HS-27A (cell line): ENCODE measurements around the gene BARHL1.

Source experiments
- DNase-seq: peaks from one replicate; pipeline ENCODE4 v3.0.0-alpha.2; 2012; ENCODE audit warnings: low read depth, missing footprints

The BARHL1 gene

DNA sequence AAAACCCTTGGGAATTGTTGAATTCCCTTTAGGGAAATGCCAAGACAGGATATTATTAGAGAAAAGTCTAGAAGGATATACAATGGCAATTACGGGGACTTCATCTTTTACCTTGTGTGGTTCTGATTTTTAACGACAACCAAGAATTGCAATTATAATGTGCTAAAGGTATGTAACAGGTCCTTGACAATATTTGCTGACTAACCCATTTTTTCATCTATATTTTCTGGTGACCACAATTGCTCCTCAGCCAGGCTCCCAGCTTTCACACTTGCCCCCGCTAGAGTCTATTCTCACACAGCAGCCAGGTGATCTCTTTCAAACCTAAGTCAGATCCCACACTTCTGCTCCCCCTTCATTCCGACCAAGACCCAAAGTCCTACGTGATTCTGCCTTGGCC is 34.3 kb downstream of the BARHL1 start:
- no peak for DNase-seq

DNA sequence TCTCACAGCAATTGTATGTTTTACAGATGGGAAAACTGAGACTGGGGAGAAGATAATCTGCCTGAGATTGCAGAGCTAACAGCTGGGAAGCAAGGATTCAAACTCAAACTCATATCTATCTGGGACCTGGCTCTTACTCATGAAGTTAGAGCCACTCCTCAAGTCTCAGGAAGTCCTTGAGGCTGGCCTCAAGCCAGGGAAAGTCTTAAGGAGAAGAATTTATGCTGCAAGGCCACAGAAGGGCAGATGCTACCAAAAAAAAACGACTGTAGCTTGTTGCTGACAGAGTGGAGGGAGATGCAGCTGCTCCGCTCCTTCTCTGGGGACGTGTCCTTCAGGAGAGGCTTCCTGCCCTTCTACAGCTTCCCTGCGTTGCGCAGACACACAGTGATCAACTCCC is 39.8 kb downstream of the BARHL1 start:
- DNase-seq = no peak

DNA sequence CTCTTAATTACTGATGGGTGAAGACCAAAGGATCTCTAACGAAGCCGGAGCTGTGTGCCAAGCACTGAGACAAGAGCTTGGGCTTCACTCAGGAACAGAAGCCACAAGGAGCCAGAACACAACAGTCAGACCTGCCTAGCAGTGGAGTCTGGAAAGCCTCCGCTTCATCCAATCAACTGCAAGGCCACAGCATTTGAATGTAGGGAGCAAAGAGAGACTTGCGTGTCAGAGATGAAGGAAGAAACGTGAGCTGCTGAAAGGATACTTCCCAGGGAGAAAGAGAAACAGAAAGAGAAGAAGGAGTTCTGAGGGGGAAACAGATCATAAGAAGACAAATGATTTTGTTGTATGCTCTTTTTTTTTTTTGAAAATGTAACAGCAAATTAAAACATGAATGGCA is 43.9 kb downstream of the BARHL1 start:
- no peak for DNase-seq

DNA sequence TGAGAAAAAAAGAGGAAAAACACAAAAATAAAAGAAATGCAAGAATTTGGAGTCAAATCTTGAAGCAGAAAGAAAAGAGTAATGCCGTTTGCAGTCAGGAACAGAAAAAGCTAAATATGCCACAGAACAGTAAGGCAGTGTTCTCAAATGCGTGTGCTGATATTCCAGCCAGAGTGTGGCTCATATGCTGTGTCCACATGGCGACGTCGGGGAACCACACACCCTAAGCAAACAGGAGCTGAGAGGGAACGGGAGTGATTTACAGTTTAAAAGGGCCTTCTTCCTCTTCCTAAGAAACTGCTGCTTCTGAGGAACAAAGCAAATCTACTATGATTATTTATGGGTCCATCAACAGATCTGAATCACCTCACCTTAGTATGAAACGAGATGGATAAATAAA is 44.7 kb downstream of the BARHL1 start:
- DNase-seq = no peak

DNA sequence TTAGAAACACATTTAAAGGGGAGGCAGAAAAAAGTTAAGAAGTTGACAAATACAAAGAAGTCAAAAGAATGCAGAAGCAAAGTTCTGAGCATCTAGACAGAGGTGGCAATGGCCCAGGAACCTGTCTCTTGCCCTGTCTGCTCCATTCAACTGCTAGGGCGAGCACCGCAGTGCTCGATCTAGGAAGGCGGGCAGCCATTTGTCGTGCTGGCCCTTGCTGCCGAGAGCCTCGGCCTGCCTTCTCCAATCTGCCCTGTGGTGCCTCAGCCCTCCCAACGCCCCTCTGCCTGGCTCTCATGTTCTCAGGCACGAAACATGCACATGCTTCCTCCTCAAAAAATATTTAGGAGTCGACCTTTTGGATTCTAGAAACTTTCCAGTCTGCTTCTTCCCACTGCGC is 45.2 kb downstream of the BARHL1 start:
- no peak for DNase-seq

DNA sequence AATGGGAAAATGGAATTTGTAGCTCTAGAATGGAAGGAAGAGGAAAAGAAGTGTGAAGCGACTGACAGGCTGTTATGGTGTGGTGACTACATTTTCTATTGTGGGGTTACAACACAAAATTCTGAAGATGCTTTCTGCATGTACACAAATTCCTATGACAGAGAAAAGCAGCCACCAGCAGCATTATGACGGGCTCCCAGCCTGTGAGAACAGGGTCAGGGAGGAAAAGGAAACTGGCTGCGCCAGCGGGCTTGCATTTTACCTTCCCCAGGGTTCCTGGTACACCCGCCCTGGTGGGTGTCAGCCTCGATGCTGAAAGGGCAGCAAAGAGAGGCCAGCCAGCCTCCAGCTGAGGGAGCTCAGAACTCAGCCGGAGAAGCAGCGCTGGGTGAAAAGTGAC is 46.3 kb downstream of the BARHL1 start:
- no peak for DNase-seq

DNA sequence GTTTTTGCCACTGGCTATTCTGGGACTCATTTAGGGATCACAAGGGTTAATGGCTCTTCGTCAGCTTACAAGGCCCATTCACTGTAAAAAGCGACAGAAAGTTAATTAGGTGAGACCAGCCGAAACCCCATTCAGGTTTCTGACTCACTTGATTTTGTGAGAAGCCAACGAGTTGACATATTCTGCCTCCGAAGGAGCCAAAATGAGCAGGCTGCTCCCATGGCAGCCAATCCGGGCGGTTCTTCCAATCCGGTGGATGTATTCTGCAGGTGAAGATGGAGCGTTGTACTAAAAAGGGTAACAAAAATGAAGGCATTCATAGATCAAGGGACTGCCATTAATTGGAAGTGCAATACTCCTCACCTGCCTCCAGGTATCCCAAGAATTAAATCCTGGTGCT is 47.7 kb downstream of the BARHL1 start:
- no peak for DNase-seq

DNA sequence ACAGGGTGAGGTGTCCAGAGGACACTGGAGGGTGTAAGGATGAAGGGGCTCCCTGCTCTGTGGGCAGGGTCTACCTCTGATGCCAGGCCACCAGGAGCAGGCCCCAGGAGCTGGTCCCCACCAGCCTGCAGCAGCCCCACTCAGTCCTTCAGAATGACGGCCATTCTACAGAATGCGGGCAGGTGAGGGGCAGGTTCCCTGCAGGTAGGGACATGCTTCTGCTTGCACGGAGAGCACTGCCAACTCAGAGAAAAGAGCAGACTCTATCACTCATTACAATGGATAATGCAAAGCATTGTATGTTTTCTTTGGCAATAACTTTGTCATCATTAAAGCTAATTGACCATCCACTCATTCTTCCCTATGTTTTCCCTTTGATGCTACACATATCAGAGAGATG is 48.4 kb downstream of the BARHL1 start:
- no peak for DNase-seq

DNA sequence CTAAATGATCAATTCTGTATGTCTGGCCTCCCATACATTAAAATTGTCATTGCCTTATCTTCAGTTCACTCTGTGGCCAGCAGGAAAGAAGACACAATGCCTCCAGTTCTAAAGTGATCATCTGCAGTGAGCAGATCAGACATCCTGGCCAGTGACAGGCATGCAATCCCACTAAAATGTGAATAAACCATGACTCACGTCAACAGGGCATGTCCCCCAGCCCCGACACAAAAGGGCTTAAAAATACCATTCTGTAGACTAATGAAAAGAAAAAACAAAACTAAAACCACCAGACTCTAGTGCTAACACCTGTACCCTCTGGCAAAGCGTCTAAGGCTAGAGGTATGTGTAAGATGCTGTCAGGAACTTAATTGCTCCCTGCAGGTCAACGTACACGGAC is 48.9 kb downstream of the BARHL1 start:
- DNase-seq = no peak

DNA sequence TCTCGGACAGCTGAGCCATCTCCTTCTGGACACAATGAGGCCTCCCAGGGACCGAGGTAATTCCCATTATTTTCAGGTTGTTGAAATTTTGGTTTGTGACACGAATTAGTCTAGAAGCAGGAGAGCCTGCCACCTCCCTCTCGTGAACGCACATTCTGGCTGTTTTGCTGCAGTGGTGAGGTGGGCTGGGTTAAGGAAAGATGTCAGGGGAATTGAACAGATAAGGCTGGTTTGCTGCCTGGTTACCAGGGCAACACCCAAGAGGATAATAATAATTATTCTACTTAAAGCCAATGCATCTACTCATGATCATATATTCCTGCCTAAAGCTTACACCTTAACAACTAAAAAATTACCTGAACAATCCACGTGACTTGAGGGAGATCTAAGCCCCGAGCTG is 49.3 kb downstream of the BARHL1 start:
- no peak for DNase-seq

DNA sequence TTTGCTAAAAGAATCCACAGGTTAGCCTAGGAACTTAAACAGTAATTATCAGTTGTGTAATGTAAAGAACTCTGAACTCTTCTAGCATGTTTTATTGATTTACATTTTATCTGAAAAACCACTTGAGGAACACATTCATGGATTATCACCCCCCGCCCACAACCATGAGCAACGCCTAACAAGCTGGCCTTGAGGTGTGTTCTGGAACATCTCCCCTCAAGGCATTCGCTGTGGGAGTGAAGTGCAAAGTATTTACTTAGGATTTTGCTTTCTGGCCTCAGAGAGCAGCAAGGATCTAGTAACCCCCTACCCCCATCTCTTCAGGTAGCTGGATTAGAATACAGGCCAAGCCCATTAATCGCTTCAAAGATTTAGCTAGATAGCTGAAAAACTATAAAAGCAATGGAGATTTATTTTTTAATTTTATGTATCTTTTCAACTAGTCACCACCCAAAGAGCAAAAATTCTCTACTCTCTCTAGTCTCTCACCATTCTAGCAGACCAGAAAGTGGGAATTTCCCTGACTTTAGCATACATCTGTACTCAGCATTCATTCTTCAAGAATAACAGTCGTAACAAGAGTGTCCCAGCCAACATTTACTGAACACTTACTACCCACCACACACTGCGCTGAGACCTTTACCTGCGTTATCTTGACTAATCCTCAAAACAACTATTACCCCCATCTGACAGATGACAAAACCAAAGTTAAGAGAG is 50.2 kb downstream of the BARHL1 start:
- no peak for DNase-seq

DNA sequence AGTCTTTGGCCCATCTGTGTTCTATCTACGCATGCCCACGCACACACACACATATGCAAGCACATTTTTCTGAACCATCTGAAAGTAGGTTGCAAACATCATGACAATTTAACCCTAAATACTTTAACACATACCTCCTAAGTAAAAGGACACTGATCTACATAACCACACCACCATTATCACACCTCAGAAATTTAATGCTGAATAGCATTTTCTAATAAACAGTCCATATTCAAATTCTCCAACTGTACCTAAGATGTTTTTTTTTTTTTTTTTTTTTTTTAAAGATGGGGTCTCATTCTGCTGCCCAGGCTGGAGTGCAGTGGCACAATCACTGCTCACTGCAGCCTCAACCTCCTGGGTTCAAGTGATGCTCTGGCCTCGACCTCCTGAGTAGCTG is 51.9 kb downstream of the BARHL1 start:
- DNase-seq = no peak

DNA sequence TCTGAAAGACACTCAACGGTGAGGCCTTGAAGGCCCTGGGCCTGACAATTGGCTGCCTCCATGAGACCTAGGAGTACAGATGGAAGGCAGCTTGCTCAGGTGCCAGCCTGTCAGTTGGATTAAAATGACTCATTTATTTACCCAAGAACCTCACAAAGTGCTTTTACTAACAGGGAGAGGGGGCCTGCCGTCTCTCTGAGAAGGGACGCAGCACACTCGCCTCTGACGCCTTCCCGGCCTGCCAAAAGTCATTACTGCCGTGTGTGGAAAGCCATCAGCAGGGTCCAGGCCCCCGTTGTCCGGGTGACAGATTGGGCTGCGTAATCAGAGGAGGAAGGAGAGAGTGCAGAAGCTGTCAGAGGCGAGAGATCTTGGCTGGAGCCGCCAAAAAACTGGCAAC is 54.9 kb downstream of the BARHL1 start:
- DNase-seq = no peak

DNA sequence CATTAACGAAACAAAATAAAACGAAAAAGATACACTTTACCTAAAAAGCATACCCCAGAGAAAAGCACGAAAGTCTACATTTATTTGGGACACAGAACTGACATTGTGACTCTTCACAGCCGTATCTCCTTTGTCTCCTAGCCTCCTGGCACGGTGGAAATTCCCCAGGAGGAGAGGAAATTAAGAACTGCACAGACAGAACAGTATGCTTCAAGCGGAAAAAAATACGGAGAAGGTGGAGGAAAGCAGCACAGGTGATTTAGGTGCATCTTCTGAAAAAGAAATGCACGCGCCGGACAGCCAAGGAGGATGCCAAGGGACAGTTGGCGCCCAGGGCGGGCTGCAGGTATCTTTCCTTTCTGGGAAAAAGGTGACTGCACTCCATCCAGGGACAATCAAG is 55.4 kb downstream of the BARHL1 start:
- DNase-seq = no peak

DNA sequence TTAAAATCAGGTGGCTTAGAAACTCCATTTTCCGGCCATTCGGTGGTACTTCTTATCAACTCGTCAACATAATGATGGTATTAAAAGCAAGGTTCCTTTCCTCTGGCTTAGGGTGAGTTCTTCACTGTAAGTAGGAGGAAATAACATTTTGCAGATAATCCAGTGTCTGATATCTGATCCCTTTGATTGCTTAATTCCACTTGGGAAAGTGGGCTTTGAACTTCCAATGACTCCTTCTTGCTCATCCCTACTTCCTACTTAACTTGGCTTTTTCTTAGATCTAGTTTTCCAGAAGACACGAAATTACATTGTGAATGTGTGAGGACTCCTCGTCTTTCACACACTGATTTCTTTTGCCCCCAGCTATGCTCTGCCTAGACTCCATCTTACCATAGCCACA is 55.8 kb downstream of the BARHL1 start:
- no peak for DNase-seq

DNA sequence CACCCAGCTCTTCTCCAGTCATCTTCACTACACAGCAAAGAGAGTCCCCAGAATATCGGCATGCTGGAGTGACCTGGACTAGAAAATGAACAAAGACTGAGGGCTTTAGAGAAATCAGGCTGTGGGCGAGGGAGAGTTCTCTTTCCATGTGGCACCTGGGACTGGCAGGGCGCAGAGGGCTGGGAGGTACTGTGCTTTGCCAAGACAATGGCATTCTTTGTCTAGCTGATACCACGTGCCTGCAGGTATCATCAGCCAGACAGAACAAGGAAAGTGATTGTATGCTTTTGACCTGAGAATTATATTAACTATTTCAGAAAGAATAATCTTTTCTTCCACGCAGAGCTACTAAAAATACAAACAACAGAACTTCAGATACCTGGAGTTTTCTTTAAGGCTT is 56.9 kb downstream of the BARHL1 start:
- DNase-seq = no peak
